ENCODE results near the gene SHROOM3. TPM values are rescaled to one million over a fixed set of nuclear protein-coding genes. Genes with fewer than 3 reads are reported as not detected.

Gene SHROOM3
- total RNA-seq, 1 donor from 2014 or later: 192 TPM

DNA sequence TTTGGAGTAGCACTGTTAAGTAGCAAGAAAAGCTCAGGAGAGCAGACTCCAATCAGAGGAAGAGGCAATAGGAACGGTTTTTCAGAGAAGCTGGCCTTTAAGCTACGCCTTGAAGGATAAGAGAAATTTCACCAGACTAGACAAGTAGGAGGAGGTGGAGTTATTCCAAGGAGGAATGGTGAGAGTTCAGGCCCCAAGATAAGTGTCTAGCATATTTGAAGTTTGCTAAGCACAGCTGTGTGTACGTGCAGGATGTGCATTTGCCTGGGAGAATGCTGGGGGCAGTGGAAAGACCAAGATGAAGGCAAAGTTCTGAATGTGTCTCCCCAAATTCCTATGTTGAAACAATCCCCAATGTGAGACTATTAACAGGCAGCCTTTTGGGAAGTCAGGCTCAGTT is 371.3 kb downstream of the SHROOM3 start:
- H3K9me3 ChIP-seq: no peaks in the 10 kb centered on the region
- no peaks in the 10 kb centered on the region for H3K36me3 ChIP-seq
- no peak for DNase-seq (ENCODE audit: low spot score in 2 of 2)
- H3K4me1 ChIP-seq: no peaks in the 10 kb centered on the region
- intact Hi-C loops (cut with DNase I): no loop called here
- no peaks in the 10 kb centered on the region for H3K27me3 ChIP-seq
- H3K27ac ChIP-seq: no peak overlapping the region
- TF ChIP-seq CTCF (IDR thresholded peaks at IDR 0.05): no peak
- no peak overlapping the region for H3K4me3 ChIP-seq

- Histone ChIP-seq H3K27me3 (no peaks in the 10 kb centered on the region), H3K27ac (no peak overlapping the region), H3K4me3 (no peak overlapping the region), H3K4me1 (peaks cover 0 to 1% of the 10 kb centered on the region in 2 donors), H3K9me3 (no peaks in the 10 kb centered on the region), H3K36me3 (no peaks in the 10 kb centered on the region)
- DNase-seq (ENCODE audit: low spot score in 2 of 2): no peak
- intact Hi-C loops (cut with DNase I): no loop called here
- TF ChIP-seq CTCF (IDR thresholded peaks at IDR 0.05): no peak
Observed at GRCh38 chr4:76806757-76807156, 371.7 kb downstream of the SHROOM3 start.

- intact Hi-C loops (cut with DNase I): no loop called here
- no peaks in the 10 kb centered on the region for H3K36me3 ChIP-seq
- no peaks in the 10 kb centered on the region for H3K9me3 ChIP-seq
- no peak for DNase-seq (ENCODE audit: low spot score in 2 of 2)
- no peak overlapping the region for H3K27ac ChIP-seq
- no peaks in the 10 kb centered on the region for H3K27me3 ChIP-seq
- peaks cover 0 to 4% of the 10 kb centered on the region in 2 donors for H3K4me1 ChIP-seq
- no peak for TF ChIP-seq CTCF (IDR thresholded peaks at IDR 0.05)
- no peak overlapping the region for H3K4me3 ChIP-seq
Observed at GRCh38 chr4:76809594-76810305, 374.7 kb downstream of the SHROOM3 start.

DNA sequence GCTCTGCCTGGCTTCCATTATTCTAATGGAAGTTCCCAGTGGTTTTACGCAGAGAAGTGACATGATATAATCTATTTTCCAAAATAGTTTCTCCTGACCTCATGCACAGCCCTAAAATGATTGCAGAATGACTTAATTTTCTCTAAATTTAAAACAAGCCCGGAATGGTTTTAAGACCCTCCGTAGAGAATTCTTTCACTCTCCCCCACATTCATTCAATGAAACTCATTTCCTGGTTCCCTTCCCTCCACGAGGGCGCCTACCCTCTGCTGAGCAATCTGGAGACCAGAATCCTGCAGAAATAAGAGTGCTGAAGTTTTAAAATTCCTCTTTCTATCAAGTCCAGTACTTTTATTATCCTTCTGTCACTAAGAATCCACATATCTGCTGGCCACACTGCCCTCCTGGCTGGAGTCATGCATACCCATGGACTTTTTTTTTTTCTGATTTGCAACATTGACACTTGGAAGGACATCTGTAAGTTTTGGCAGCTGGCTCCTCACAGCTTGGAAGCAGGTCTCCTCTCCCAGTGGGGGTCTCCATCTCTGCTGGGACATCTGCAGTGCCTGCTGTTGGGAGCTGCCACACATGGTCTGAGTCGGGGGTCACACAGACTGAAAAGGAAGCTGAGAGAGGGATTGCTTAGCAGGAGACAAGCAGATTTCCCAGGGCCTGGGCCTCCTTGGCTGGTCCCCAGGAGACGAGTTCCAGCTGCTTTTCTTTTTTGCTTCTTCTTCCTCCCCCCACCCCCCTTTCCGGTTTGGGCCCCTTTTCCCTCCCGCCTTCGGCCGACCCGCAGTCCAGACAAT is 376.8 kb downstream of the SHROOM3 start:
- Histone ChIP-seq H3K4me1 (peaks cover 0 to 4% of the 10 kb centered on the region in 2 donors), H3K27me3 (no peaks in the 10 kb centered on the region), H3K9me3 (no peaks in the 10 kb centered on the region), H3K36me3 (no peaks in the 10 kb centered on the region), H3K27ac (no peak overlapping the region), H3K4me3 (no peak overlapping the region)
- intact Hi-C loops (cut with DNase I): no loop called here
- DNase-seq (ENCODE audit: low spot score in 2 of 2): no peak
- TF ChIP-seq CTCF (IDR thresholded peaks at IDR 0.05): no peak

DNA sequence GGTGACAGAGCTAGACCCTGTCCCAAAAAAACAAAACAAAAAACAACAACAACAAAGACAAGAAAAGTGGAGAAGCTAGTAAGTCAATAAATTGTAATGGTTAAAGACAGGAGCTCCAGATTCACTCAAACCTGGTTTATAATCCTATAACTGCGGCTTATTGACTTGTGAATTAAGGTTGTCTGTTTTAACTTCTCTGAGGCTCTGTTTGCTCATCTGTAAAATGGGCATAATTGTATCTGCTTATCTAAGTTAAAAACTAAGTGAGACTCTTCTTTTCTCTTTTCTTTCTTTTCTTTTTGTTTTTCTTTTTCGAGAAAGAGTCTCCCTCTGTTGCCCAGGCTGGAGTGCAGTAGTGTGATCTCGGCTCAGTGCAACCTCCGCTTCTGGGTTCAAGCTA is 378.0 kb downstream of the SHROOM3 start:
- H3K36me3 ChIP-seq: no peaks in the 10 kb centered on the region
- DNase-seq (ENCODE audit: low spot score in 2 of 2): no peak
- H3K4me3 ChIP-seq: no peak overlapping the region
- intact Hi-C loops (cut with DNase I): no loop called here
- H3K4me1 ChIP-seq: peaks cover 0 to 4% of the 10 kb centered on the region in 2 donors
- no peak overlapping the region for H3K27ac ChIP-seq
- no peak for TF ChIP-seq CTCF (IDR thresholded peaks at IDR 0.05)
- H3K9me3 ChIP-seq: no peaks in the 10 kb centered on the region
- no peaks in the 10 kb centered on the region for H3K27me3 ChIP-seq

Measured in ascending aorta (tissue), 2 donors.